Thoracic aorta (tissue), 2 donors: ENCODE data around the gene ZNF248. TPM values are rescaled to one million over a fixed set of nuclear protein-coding genes. Genes with fewer than 3 reads are reported as not detected.

Experiments used
- ATAC-seq: fragments of 150-250 bp; one replicate; pipeline ENCODE4 v1.8.0; 2017; ENCODE audit warnings: low read depth; ENCODE audit not compliant: insufficient number of reproducible peaks, low FRiP score
- DNase-seq: peaks from one replicate; pipeline ENCODE4 v3.0.0-alpha.2; 2020; ENCODE audit warnings: low spot score
- H3K27ac ChIP-seq, 2 donors: fragments of 200-600 bp; sonication (generic); 1 replicate in 1 of 2; 2 replicates in 1 of 2; pipeline ENCODE4 v1.5.1; 2016; ENCODE audit warnings: mild to moderate bottlenecking in 2 of 2, moderate library complexity in 2 of 2
- H3K27me3 ChIP-seq: fragments of 200-600 bp; sonication (generic); replicated peaks from 2 replicates; pipeline ENCODE4 v1.6.0; 2016; ENCODE audit warnings: mild to moderate bottlenecking; ENCODE audit not compliant: insufficient read depth
- H3K36me3 ChIP-seq: fragments of 200-600 bp; sonication (generic); one replicate; pipeline ENCODE4 v1.5.1; 2016
- H3K4me1 ChIP-seq, 2 donors: fragments of 200-600 bp; sonication (generic); 1 replicate in 1 of 2; 2 replicates in 1 of 2; pipeline versions ENCODE4 v1.5.1 to v1.6.0; 2016; ENCODE audit warnings: low read depth in 2 of 2, mild to moderate bottlenecking in 1 of 2; ENCODE audit not compliant: control insufficient read depth in 1 of 2
- H3K4me3 ChIP-seq: fragments of 200-600 bp; sonication (generic); 2 replicates; pipeline ENCODE4 v1.5.1; 2016; ENCODE audit warnings: mild to moderate bottlenecking
- H3K9me3 ChIP-seq: fragments of 200-600 bp; sonication (generic); 2 replicates; pipeline ENCODE4 v1.5.1; 2016
- CTCF ChIP-seq: fragments of 200-600 bp; sonication (generic); IDR thresholded peaks from one replicate; pipeline ENCODE4 v1.5.1; 2019; ENCODE audit warnings: antibody characterized with exemption
- total RNA-seq, 2 donors: library from RNA; depleted of rRNA; stranded (reverse); fragments of >200 nt; gene quantifications; one replicate each; pipeline versions ENCODE4 v1.1.0 to v1.2.3, GENCODE V29; 2016

ZNF248 gene
- total RNA-seq, 2 donors from 2014 or later = 16.4 to 21.2 TPM

- peaks cover 20% of the 10 kb centered on the region for H3K9me3 ChIP-seq
- no peak overlapping the region for H3K4me3 ChIP-seq
- H3K4me1 ChIP-seq = no peaks in the 10 kb centered on the region
- H3K27ac ChIP-seq = no peak overlapping the region
- no peaks in the 10 kb centered on the region for H3K36me3 ChIP-seq
- no peak for ATAC-seq
- no peaks in the 10 kb centered on the region for H3K27me3 ChIP-seq
- DNase-seq = no peak
- no peak for TF ChIP-seq CTCF
Measured at GRCh38 chr10:37784678-37785077, 72.7 kb downstream of the ZNF248 start.

GRCh38 chr10:37780536-37780935 is 76.9 kb downstream of the ZNF248 start:
- no peak for TF ChIP-seq CTCF
- H3K27ac ChIP-seq = no peak overlapping the region
- H3K4me3 ChIP-seq = no peak overlapping the region
- H3K36me3 ChIP-seq = no peaks in the 10 kb centered on the region
- ATAC-seq = no peak
- H3K4me1 ChIP-seq = no peaks in the 10 kb centered on the region
- no peaks in the 10 kb centered on the region for H3K27me3 ChIP-seq
- H3K9me3 ChIP-seq = peaks cover 10% of the 10 kb centered on the region
- DNase-seq = no peak

- H3K27me3 ChIP-seq = no peaks in the 10 kb centered on the region
- H3K36me3 ChIP-seq = no peaks in the 10 kb centered on the region
- DNase-seq = no peak
- no peak for TF ChIP-seq CTCF
- ATAC-seq = no peak
- H3K9me3 ChIP-seq = peaks cover 10% of the 10 kb centered on the region
- H3K4me3 ChIP-seq = no peak overlapping the region
- no peaks in the 10 kb centered on the region for H3K4me1 ChIP-seq
- H3K27ac ChIP-seq = no peak overlapping the region
Measured at GRCh38 chr10:37777056-37777455, 80.4 kb downstream of the ZNF248 start.

- no peak overlapping the region for H3K27ac ChIP-seq
Measured at GRCh38 chr10:37775612-37776011, 81.8 kb downstream of the ZNF248 start.

GRCh38 chr10:37774351-37774750 is 83.1 kb downstream of the ZNF248 start:
- H3K27me3 ChIP-seq = no peaks in the 10 kb centered on the region

More at GRCh38 chr10:37775612-37776011, 81.8 kb downstream of the ZNF248 start:
- Histone ChIP-seq H3K36me3 (no peaks in the 10 kb centered on the region), H3K27me3 (no peaks in the 10 kb centered on the region), H3K4me1 (no peaks in the 10 kb centered on the region), H3K9me3 (peaks cover 3% of the 10 kb centered on the region), H3K4me3 (no peak overlapping the region)
- ATAC-seq (no peak), DNase-seq (no peak)
- no peak for TF ChIP-seq CTCF

More at GRCh38 chr10:37774351-37774750, 83.1 kb downstream of the ZNF248 start:
- Histone ChIP-seq H3K4me1 (no peaks in the 10 kb centered on the region), H3K36me3 (no peaks in the 10 kb centered on the region), H3K4me3 (no peak overlapping the region), H3K27ac (no peak overlapping the region), H3K9me3 (no peaks in the 10 kb centered on the region)
- ATAC-seq (no peak), DNase-seq (no peak)
- no peak for TF ChIP-seq CTCF
